Left lobe of liver (tissue), 2 donors: ENCODE results near the gene NPY1R. TPM values are rescaled to one million over a fixed set of nuclear protein-coding genes. Genes with fewer than 3 reads are reported as not detected.

Source experiments
- ATAC-seq: fragments of 200-7000 bp; cut with Tn5 transposase; one replicate; pipeline ENCODE4 v1.9.1; 2020; ENCODE audit warnings: mild to moderate bottlenecking, moderate library complexity
- DNase-seq: peaks from one replicate; pipeline ENCODE4 v3.0.0-alpha.2; 2020; ENCODE audit warnings: low spot score
- total RNA-seq: library from RNA; stranded (reverse); gene quantifications from one replicate; pipeline ENCODE4 v1.2.1, GENCODE V29; 2021
- donor health status: DM: no; HTN: no; CAD: no; lungs with moderate emphysema.
- donor health status: DM: no; HTN: yes; CAD: no.

Gene NPY1R
- 3.2 TPM for total RNA-seq

DNA sequence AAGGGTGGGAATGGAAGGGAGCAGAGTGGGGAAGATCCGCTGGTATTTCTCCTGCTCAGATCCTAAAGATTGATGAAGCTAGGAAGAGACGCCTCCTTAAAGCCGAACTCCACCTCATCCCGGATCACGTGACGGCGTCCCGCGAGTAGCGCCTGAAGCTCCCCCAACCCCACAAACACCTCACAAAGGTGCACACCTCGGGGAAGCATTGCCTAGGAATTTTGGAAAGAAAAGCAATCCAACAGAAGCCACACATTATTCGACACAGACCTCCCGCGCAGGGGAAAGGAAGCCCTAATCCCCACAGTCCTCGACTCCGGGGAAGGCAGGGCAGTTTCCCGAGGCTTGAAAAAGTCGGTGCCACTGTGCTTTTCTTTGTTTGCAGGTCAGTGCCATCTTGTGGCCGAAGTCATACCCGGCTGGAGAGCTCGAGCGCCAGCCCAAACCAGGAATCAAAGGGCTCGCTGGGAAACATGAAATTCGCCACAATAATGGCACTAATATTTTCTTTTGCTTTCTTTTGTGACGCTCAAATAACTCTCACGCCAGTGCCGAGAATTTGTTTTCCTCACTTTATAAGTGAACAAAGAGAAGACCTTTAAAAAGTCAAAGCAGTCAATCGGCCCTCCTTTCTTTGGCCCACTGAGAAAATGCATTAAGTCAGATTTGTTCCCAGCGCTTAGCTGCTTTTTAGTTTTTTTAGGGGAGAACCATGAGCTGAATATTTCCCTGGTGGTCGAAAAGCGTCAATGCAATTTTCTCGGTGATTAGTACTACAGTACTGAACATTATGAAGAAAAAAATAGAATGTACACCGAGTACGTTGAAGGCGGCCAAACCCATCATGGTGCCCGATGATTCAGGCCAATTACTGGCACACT lies at the start of gene NPY1R:
Gene NPY1R, minus strand, starts transcription at position 71 of the 881 bp plus-strand sequence. CDS start 6,042 bp downstream, outside the sequence.
- ATAC-seq = peak; percentile 98
- peak; percentile 73 for DNase-seq

DNA sequence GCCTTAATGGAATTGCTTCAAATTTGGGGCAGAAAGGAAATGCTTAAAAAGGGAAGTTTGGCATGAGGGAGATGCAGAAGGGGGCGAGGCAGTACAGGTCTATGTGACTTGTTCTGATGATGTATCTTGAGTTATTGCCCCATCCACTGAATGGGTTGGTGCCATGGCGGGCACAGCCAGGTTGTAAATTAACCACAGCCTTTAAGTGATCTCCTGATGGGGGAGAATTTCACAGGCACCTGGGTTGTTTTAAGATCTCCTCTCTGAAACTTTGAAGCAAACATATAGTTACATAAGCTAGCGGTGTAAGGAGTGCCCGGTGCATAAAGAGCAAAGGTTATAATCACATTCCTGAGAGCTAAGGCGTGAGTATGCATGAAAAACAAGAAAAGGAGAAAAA lies 48.3 kb upstream of the NPY1R start:
- DNase-seq = no peak
- ATAC-seq = no peak

DNA sequence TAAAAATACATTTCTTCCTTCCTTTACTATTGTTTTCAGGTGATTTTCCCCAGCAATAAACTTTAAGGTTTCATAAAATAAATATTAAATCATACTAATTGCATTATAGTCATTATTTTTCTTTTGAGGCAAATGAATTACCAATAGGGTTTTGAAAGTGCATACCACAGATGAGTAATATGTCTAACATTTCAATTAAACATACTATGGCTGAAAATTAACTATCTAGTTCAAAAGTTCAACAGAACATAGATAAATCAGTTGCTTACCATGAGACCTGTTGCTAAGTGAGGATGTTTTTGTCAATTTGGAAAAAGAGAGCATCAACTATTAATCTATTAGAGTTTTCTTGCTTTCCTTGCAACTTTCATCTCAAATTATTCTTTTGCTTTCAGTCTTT lies 46.3 kb upstream of the NPY1R start:
- no peak for ATAC-seq
- DNase-seq = no peak

DNA sequence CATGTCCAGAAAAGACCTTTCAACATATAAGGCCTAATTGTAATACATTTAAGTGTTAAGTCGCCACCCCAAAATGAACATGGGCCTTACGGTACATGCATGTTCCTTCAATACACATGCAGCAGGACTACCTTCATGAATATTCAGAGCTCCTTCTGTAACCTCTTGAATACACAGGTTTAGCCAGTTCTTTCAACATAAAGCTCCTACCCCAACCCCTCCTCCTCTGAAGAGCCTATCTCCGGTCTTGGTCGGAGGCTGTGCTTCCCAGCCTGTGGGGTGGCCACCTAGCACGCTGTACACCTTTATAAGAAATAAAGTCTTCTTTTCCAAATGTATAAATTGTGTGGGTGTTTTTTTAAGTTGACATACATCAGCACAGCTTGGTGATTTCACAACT lies 39.6 kb upstream of the NPY1R start:
- DNase-seq (no peak), ATAC-seq (no peak)

DNA sequence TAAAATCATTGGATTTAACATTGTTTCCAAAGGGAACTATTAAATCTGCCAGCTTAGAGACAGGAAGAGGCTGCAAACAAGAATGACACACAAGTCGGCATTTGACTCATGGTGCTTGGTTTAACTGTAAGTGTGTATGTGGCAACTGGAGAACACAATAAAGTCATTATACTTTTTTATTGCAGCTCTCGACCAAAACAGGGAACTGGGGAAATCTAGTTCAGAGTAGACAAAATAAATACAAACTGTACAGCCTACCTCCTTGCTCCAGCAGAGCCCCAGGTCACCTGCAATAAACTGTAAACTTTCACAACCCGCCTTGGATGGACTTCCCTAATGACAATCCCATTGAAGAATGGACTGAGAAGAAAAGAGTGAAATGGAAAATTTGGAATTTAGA lies 35.3 kb upstream of the NPY1R start:
- ATAC-seq = no peak
- DNase-seq = no peak

DNA sequence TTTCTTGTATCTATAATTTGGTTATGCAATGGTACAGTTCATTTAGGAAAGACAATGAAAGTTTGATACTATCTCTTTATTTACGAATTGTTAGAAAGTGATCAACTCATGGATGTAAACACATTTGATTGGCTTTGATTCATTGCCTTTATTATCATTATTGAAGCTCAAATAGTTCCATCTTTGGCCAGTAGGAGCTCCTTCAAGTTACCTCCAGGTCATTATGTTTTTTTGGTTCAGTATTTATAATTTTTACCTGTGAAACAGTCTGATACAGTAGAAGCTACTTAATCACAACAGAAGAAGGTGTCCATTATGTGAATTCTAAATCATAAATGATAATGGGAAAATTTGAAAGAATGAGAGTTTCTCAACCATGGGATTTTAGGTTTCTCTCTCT lies 23.7 kb upstream of the NPY1R start:
- DNase-seq (no peak), ATAC-seq (no peak)

DNA sequence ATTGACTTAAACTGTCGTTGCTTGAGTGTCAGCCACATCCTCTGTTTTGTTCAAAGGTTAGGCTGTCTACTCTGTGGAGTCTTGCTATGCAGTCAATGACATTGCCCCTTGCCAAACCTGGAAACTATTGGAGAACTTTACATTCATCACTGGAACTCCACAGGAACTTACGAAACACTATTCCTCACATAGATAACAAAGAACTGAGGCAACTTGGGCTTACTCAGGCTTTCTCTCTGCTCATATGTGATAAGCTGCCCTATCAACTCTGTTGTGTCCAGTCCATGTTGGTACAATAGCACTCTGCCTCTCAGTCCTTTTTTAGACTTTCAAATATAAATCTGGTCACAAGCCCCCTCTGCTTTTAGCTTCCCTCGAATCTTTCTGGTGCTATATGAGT lies 20.7 kb upstream of the NPY1R start:
- no peak for DNase-seq
- no peak for ATAC-seq

DNA sequence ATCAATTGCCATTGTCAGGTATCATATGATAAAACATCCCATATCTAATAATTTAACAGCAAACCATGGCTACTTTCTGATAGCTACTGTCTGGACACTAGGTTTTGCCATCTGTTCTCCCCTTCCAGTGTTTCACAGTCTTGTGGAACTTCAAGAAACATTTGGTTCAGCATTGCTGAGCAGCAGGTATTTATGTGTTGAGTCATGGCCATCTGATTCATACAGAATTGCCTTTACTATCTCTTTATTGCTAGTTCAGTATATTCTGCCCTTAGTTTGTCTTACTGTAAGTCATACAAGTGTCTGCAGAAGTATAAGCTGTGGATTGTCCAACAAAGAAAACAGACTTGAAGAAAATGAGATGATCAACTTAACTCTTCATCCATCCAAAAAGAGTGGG lies 18.3 kb upstream of the NPY1R start:
- DNase-seq (no peak), ATAC-seq (no peak)

DNA sequence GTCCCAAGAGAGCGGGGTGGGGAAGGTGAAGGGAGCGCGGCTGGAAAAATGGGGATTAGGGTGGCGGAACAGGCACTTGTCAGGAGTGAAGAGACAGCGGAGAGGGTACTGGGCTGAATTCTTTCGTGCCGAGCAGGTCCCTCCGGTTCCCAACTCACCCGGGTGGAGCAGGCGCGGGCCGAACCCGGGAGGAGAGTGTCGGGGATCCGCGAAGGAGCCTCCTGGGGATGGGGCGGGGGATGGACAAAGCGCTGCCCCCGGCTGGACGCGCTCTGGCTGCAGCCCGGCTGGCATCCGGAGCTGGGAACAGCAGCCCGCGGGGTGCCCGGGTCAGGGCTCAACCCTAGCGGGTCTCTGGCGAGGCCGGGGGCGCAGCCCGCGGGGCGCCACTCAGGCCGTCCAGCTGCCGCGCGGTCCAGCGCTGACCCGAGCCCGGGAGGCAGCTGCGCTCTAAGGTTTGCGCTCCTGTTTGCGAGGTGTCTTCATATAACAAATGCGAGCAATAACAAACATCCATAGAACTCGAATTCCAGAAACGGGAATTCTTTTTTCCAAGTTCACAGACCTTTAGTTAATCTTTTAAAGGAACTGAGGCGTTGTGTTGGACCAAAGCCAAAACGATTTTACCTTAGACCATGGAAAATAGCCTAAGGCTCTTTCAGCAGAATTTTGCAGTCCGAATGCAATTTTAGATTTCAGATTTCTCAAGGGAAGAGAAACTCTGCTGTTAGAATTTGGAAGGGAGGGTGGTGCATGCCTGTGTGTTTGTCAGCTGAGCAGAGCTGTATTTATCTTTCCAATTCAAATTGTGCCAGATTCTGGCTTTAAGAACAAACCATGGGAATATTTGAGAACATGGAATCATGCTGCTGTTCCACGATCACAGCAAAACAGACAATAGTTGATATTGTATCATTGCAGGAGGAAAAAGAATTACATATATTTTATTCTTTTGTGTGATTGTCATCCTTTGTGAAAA lies 12.0 kb upstream of the NPY1R start:
- DNase-seq (no peak), ATAC-seq (peak; percentile 53)

DNA sequence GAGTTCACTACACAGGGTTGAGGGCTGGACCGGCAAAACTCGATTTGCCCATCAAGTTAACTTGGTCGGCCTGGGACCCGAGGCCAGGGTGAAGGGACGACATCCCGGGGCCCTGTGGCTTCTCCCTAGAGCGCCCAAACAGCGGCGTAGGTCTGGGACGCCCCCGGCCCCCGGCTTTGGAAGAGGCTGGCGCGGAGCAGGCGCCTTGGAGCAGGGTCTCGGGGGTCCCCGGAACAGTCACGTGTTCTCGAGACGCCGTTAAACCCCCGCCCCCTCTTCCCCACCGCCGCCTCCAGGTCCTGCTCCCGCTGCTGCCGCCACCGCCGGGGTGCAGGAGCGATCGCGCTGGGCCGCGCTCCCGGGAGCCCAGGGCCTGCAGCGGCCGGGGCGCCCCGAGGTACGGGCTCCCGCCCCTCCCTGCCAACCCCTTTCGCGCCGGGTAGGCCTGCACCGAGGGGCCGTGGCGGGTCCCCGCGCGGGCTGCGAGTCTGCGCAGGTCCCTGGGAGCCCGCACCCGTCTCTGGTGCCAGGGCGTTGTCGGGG lies 11.3 kb upstream of the NPY1R start, which contains the start of gene NPY5R:
Gene NPY5R, plus strand, starts transcription at position 289 of the 543 bp plus-strand sequence. CDS start 6,382 bp downstream, outside the sequence.
- ATAC-seq (peak; percentile 50), DNase-seq (no peak)

DNA sequence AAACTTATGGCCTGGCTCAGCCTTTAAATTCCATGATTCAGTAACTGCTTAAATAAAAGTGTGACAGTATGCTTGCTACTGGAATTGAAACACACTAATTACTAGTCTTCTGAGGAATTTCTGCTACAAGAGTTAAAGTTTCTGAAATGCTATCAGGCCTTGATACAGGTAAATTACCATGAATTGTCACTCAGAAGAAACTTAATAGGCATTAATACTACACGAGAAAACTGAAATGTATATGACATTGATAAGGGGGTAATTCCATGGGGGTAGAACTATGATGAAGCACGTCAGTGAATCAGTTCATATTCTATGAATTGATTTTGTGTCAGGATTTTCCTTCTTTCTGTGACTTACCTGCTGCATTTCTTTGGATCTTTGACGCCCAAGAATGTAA lies 3.0 kb upstream of the NPY1R start:
- no peak for ATAC-seq

DNA sequence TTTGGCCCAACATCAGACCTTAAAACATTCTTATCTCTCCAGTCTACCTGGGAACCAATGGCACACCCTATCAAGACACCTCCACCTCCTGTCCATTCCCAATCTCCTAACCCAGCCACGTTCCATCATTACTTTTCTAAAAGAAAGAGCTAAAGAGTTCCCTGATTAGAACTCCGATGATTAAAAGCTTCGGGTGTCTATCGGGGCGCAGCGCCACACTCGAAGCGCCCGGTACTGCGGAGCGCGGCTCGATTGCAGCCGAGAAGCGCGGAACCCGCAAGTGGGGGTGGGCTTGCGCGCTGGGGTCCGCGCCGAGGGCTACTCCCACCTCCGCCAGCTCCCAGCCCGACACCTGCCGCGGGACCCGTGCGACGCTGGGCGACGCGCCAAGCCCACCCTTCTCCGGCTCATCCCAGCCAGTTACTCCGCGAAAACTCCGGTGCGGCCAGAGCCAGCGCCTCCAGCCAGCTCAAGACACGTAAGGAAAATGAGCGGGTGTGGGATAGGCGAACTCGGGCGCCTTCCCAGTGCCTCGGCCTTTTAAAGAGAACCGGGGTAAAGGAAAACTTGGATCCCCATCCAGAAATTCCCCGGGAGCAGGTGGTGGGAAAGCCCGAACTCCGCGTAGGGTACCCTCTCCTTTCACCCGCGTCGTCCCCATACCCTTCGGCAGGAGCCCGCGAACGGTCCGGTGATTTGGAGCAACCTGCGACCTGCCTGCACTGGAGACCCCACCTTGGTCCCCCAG lies 593 bp downstream of the NPY1R start:
- no peak for DNase-seq
- peak; percentile 29 for ATAC-seq

More for the DNA sequence above, 3.0 kb upstream of the NPY1R start:
- DNase-seq = no peak

DNA sequence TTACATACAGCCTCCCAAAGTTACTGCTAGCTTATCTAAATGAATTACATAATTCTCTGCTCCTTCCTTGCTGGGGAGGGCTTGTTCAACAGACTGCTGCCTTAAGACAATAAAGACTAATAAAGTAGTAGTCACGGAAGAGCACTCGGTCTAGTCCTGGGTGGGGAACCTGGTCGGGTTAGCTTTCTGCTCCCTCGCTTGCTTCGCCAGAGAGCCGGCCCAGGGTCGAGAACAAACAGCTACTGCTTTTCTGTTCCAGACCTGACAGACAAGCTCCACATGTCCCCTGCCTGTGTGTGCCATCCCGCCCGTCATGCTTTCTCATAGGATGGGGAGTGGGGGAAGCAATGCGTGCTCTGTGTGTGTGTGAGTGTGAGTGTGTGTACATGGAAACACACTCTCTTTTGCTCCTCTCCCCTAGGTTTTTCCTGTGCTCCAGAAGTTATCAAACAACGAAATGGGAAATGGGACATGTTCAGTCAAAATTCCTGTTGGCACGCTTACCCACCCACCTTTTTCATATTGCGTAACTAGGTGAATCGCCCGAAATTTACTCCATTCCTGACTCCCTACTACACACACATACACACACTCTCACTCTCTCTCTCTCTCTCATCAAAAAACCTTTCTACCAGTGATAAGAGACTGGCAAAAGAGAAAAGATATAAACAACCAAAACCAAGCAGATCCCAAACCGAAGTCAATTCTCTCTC lies 1.3 kb downstream of the NPY1R start:
- peak; percentile 4 for ATAC-seq
- DNase-seq = no peak

DNA sequence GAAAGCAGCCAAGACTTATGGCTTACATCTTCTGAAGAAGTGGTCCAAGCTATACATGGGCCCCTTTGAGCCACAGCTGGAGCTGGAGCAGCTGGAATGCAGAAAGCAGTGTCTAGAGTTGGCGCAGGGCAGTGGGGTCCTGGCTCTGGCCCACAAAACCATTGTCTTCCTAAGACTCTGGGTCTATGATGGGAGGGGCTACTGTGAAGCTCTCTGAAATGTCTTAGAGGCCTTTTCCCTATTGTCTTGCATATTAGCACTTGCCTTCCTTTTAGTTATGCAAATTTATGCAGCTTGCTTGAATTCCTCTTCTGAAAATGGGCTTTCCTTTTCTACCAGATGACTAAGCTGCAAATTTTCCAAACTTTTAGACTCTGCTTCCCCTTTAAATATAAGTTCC lies 15.3 kb downstream of the NPY1R start:
- DNase-seq (no peak), ATAC-seq (no peak)

DNA sequence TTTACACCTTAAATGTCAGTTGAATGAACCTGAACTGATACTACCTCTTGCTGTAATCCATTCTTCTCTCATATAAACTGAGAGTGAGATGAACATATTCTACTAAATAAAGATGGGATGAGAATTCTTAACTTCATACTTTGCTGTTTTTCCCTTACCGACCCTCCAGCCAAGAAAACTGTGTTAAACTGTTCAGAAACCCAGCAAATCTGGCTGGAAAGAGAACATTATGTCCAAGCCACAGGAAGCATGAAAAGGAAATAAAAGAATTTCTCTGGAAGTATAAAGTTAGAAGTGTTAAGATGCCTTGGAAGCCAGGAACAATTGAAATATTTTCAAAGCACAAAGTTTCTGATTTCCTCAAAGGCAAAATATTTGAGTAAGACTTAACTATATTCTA lies 22.9 kb downstream of the NPY1R start:
- ATAC-seq (no peak), DNase-seq (no peak)

DNA sequence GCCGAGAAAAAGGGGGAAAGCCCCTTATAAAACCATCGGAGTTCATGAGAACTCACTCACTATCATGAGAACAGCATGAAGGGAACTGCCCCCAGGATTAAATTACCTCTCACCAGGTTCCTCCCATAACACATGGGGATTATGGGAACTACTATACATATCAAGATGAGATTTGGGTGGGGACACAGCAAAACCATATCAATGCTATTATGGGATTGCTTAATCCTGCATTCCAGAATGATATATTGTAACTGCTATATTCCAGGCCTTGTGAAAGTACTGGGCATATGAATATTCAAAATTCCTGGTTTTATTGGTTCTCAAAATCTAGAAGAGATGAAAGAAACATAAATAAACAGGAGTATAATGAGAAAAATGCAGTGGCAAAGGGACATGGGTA lies 29.3 kb downstream of the NPY1R start:
- ATAC-seq = no peak
- DNase-seq = no peak

DNA sequence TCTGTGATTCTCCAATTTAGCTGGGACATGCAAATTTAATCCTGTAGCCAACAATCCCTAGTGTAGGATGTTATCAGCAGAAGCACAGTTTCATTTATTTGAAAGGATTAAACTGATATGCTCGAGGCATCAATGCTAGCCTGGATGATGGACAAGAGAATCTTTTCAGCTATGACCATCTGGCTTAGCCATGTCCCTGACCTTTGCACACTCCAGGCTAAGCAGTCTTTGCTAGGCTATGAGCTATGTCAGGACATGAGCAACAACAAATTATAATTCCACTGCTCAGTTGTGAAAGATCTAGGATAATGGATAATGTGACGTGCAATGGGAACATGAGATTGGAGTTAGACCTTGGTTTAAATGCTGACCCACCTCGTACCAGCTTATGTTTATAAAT lies 32.0 kb downstream of the NPY1R start:
- ATAC-seq = no peak
- DNase-seq = no peak

DNA sequence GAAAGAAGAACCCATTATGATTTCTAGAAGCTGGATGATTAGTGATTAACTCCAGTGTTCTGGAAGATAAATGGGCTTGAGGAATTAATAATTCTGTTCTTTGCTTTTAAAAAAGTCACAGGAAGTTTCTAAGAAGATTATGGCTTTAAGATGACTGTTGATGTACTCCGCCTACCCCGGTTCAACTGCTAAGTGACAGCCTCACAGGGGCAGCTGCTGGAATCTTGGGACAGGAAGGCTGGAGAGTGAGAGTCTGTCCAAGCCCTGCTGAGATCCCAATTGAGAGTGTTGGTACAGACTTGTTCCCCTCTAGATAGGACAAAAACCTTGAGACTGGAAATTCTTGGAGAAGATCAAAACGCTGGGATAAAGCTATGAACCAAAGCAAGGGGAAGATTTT lies 37.3 kb downstream of the NPY1R start:
- DNase-seq = no peak
- ATAC-seq = no peak

DNA sequence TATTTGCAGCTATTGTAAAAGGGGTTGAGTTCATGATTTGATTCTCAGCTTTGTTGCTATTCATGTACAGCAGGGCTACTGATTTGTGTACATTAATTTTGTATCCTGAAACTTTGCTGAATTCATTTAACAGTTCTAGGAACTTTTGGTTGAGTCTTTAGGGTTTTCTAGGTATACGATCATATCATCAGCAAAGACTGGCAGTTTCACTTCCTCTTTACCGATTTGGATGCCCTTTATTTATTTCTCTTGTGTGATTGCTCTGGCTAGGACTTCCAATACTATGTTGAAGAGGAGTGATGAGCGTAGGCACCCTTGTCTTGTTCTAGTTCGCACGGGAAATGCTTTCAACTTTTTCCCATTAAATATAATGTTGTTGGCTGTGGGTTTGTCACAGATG lies 48.1 kb downstream of the NPY1R start:
- no peak for DNase-seq
- no peak for ATAC-seq
